ENCODE measurements around the gene KMT5C.

The KMT5C gene

GRCh38 chr19:55347442-55348009 is 7.8 kb downstream of the KMT5C start:
- no peak for DNase-seq (ENCODE audit: low spot score)

- no peak for DNase-seq (ENCODE audit: low spot score)
Measured at GRCh38 chr19:55348317-55349034, 8.8 kb downstream of the KMT5C start.

GRCh38 chr19:55350620-55351315 is 11.1 kb downstream of the KMT5C start:
- DNase-seq (ENCODE audit: low spot score): no peak

GRCh38 chr19:55352040-55352439 is 12.4 kb downstream of the KMT5C start:
- no peak for DNase-seq (ENCODE audit: low spot score)

- no peak for DNase-seq (ENCODE audit: low spot score)
Measured at GRCh38 chr19:55352549-55353145, 13.0 kb downstream of the KMT5C start.

GRCh38 chr19:55353356-55353802 is 13.7 kb downstream of the KMT5C start:
- no peak for DNase-seq (ENCODE audit: low spot score)

- peak; percentile 8 for DNase-seq (ENCODE audit: low spot score)
Measured at GRCh38 chr19:55353803-55354697, 14.4 kb downstream of the KMT5C start.

- DNase-seq (ENCODE audit: low spot score): no peak
Measured at GRCh38 chr19:55354698-55355212, 15.1 kb downstream of the KMT5C start, which contains the start of gene COX6B2. Gene COX6B2, minus strand, starts transcription at chr19:55354719. Its CDS starts 198 bp downstream, at chr19:55354521.

- DNase-seq (ENCODE audit: low spot score): no peak
Measured at GRCh38 chr19:55355213-55355821, 15.6 kb downstream of the KMT5C start.

- no peak for DNase-seq (ENCODE audit: low spot score)
Measured at GRCh38 chr19:55358493-55358892, 18.8 kb downstream of the KMT5C start.

GRCh38 chr19:55358943-55359908 is 19.6 kb downstream of the KMT5C start:
- DNase-seq (ENCODE audit: low spot score): no peak

- no peak for DNase-seq (ENCODE audit: low spot score)
Measured at GRCh38 chr19:55360902-55361301, 21.2 kb downstream of the KMT5C start.

GRCh38 chr19:55362174-55362989 is 22.7 kb downstream of the KMT5C start:
- DNase-seq (ENCODE audit: low spot score): no peak

GRCh38 chr19:55362990-55363716 is 23.5 kb downstream of the KMT5C start, which contains the start of gene GARIN5B:
Gene GARIN5B, minus strand, starts transcription at chr19:55363260. Its CDS starts 194 bp downstream, at chr19:55363066.
- no peak for DNase-seq (ENCODE audit: low spot score)

- no peak for DNase-seq (ENCODE audit: low spot score)
Measured at GRCh38 chr19:55365245-55365644, 25.6 kb downstream of the KMT5C start.

GRCh38 chr19:55365964-55366363 is 26.3 kb downstream of the KMT5C start:
- DNase-seq (ENCODE audit: low spot score): no peak

- DNase-seq (ENCODE audit: low spot score): no peak
Measured at GRCh38 chr19:55366790-55367189, 27.1 kb downstream of the KMT5C start.

- DNase-seq (ENCODE audit: low spot score): no peak
Measured at GRCh38 chr19:55368106-55368505, 28.4 kb downstream of the KMT5C start.

All from globus pallidus (tissue), 1 donor.